Measurements from ENCODE around the gene SMAD3.

Gene SMAD3

GRCh38 chr15:67186688-67187087 lies 121.3 kb downstream of the SMAD3 start:
- no peak for DNase-seq

DNA sequence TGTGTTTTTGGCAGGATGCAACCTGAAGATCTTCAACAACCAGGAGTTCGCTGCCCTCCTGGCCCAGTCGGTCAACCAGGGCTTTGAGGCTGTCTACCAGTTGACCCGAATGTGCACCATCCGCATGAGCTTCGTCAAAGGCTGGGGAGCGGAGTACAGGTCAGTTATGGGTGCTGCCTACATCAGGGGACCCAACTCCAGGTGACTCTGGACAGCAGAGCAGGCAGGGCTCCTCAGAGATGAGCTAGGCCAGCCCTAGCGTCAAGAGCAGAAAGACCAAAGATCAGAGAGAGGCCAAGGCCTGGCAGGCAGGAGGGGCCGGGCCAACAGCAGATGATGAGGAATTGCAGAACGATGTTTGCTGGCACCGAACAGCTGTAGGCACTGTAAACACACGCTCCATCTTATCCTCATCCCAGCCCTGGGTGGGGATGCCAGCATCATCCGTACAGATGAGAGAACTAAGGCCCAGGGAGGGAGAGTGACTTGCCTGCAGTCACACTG lies 122.0 kb downstream of the SMAD3 start:
- DNase-seq: no peak

GRCh38 chr15:67188551-67189218 lies 123.3 kb downstream of the SMAD3 start:
- DNase-seq: no peak

DNA sequence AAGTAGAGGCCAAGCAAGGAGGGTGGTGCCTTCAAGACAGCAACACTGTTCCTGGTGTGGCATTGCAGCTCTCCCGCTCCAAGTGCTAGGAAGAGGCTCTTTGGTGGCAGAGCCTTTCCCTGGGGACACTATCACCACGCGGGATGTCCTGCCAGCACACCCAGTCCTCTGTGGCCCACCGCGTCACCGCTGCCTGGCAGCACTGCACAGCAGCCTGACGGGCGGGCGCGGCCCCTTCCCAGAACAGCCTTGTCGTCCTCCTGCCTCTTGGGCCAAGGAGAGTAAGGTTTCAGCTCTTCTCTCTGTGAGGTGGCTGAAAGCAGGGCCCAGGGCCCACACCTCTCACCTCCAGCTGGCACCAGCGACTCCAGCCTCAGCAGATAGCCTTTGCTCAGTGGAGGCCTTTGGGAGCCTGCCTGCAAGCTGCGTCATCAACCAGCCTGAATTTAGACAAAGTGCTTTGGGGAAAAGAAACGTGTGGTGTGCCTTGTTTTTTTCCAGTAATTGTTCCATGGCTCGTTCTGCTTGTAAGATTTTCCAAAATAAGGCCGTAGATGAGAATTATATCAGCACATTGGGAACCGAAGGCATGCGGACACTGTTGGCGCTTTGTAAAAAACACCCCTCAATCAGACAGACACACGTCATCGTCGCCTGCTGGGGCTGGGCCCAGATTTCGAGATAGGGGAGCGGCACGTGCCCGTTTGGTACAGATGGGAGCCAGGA lies 124.1 kb downstream of the SMAD3 start:
- DNase-seq: no peak

DNA sequence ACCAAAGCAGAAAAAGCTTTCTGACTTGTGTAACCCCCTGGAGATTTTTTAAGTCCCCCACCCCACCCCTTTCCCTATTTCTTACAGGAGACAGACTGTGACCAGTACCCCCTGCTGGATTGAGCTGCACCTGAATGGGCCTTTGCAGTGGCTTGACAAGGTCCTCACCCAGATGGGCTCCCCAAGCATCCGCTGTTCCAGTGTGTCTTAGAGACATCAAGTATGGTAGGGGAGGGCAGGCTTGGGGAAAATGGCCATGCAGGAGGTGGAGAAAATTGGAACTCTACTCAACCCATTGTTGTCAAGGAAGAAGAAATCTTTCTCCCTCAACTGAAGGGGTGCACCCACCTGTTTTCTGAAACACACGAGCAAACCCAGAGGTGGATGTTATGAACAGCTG lies 124.9 kb downstream of the SMAD3 start:
- no peak for DNase-seq

- DNase-seq: no peak
These were observed 125.4 kb downstream of the SMAD3 start for GRCh38 chr15:67190813-67191212.

- no peak for DNase-seq
These were observed 126.9 kb downstream of the SMAD3 start for GRCh38 chr15:67192185-67192820.

- no peak for DNase-seq
These were observed 128.0 kb downstream of the SMAD3 start for GRCh38 chr15:67193223-67193990.

DNA sequence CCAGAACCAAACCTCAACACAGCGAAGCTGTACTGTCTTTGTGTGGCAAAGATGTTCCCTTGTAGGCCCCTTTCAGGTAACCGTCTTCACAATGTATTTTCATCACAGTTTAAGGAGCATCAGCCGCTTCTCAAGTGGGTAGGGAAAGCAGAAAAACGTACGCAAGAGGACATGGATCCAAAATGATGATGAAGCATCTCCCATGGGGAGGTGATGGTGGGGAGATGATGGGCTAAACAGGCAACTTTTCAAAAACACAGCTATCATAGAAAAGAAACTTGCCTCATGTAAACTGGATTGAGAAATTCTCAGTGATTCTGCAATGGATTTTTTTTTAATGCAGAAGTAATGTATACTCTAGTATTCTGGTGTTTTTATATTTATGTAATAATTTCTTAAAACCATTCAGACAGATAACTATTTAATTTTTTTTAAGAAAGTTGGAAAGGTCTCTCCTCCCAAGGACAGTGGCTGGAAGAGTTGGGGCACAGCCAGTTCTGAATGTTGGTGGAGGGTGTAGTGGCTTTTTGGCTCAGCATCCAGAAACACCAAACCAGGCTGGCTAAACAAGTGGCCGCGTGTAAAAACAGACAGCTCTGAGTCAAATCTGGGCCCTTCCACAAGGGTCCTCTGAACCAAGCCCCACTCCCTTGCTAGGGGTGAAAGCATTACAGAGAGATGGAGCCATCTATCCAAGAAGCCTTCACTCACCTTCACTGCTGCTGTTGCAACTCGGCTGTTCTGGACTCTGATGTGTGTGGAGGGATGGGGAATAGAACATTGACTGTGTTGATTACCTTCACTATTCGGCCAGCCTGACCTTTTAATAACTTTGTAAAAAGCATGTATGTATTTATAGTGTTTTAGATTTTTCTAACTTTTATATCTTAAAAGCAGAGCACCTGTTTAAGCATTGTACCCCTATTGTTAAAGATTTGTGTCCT lies 129.0 kb downstream of the SMAD3 start:
- DNase-seq: no peak

DNA sequence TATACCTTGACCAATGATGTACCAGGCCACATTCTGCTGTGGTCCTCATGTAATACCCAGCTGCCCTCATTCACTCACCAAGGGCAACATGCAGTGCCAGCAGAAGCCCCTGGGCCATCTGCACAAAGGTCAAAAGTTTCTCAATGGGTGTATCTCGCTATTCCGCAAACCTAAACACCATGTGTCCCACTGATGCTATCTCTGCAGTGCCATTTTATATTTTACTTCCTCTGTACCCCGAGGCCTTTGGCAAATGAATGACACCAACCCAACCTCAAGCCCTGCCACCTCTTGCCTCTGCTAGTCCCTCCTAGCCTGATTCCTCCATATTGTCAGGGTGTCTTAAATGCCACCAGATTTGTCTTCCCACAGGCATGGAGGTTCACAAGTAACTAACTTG lies 129.9 kb downstream of the SMAD3 start:
- DNase-seq: no peak

GRCh38 chr15:67196222-67196621 lies 130.8 kb downstream of the SMAD3 start:
- no peak for DNase-seq

DNA sequence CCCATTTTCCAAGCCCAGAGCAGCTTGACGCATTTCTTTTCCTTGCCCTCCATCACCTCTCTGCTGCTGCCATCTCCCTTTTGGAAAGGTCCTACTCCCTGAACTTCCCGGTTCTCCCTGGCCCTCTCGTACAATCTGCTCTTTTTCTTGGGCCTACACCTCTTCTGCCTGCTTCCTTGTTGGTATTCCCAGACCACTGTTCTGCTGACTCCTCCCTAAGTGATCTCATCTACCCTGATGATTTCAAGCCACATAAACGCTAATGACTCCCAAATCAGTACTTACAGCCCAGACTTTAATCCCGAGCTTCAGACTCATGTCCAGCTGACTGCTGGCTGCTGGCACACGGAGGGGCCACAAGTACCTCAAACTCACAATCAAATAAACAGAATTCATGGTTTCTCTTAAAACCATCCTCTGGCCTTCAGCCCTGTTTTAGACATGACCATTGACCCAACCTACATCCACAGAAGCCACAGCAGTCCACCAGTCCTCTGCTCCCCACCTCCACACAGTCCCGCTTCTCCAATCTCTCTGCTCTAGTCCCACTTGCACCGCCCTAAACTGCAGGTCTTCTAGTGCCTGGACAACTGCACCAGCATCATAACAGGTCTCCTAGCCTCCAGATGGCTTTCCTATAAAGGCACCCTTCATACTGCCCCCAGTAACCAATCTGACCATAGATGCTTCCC lies 131.4 kb downstream of the SMAD3 start:
- DNase-seq: no peak

DNA sequence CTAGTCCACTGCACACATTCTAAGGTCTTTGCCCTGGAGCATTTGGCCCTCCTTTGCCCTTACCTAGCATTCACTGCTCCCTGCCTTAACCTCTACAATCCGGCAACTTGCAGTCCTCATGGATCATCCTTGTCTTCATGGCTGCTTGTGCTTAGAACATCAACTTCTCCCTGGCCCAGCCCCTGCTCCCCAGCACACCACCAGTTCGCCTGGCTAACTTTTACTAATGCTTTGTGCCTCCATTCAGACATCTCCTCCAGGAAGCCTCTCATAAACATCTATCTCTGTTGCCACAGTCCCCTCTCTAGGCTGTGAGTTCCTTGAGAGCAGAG lies 131.9 kb downstream of the SMAD3 start:
- no peak for DNase-seq

- DNase-seq: no peak
These were observed 132.9 kb downstream of the SMAD3 start for GRCh38 chr15:67198157-67198754.

GRCh38 chr15:67199391-67199790 lies 134.0 kb downstream of the SMAD3 start:
- no peak for DNase-seq

DNA sequence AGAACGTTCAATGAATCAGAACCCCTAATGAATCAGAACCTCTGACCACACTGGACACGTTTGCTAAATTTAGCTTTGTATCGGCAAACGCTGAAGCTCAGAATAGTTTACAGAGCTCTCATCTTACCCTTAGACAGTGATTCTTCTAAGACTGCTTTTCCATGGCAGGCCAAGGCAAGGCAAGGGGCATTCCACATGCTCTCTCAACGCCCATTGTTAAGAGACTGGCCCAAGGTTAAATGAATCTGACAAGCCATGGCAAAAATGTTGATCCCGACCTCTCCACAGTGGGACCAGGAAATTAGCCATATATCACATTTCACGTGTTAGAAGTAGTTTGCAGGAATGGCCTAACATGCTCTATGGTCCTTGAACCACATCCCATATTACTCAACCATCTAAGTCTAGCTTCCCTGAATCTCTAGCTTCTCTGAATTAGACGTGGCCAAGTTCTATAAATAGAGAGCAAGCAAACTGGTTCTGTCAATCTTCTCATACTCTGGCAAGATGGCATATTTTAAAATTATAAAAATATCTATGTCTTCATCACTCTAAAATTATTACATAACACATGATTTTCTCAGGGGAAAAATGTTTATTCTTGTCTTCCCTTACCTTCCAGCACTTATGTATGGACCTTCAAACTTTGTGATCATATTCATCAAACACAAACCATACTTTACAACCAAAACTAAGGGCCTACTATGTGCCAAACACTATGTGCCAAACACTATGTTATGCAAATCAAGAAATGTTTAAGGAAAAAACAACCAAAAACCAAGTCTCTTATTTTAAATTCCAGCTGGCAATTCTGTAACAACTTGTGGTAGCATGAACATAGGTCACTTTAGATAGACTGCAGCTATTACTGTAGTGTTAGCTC lies 134.7 kb downstream of the SMAD3 start:
- DNase-seq: no peak

DNA sequence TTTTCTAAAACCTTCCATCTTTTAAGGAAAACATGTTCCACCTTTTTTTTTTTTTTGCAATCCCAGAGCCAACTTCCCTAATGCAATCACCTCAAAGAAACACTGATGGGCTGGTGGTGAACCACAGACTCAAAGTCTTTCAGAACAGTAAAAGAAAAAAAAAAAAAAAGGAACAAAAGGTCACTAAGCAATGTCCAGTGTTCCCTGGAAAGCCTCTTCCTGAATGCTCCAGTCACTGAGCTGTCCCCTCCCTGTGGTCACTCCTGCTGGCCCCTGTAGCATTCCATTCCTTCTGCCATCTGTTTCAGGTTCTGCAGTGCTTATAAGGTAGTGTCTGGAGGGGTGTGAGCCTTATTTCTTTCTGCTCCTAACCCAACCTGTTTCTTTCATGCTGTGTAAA lies 135.7 kb downstream of the SMAD3 start:
- DNase-seq: no peak

GRCh38 chr15:67202091-67202490 lies 136.7 kb downstream of the SMAD3 start:
- DNase-seq: no peak

DNA sequence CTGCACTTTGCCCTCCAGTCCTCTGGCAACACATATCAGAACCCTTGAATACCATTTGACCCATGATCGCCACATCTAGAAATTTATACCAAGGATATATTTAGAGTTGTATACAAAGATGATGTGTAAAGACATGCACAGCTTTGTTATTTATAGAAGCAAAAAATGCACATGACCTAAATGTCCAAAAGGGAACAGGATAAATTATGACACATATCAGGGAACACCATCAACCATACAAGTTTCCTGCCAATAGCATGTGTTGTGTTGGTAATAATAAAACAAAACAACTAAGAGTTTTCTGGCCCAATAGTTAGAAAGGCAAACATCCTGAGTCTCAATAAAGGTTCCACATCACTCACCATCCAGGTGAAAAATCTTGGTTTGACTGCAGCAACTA lies 137.6 kb downstream of the SMAD3 start:
- DNase-seq: no peak

- DNase-seq: no peak
These were observed 142.3 kb downstream of the SMAD3 start for GRCh38 chr15:67207555-67208207.
